Stimulated activated CD4-positive, alpha-beta T cell treated with anti-CD3 and anti-CD28 coated beads, Interleukin-2, amount 100 ng/mL, for 48 hours (primary cell): Measurements from ENCODE around the gene ZSWIM7.

Source experiments
- DNase-seq, 2 donors: peaks; one replicate each; pipeline ENCODE4 v3.0.0-alpha.2; 2020

ZSWIM7 gene

GRCh38 chr17:15928286-15928785, 71.2 kb downstream of the ZSWIM7 start:
- no peak for DNase-seq
